Fibroblast of the aortic adventitia (primary cell): ENCODE measurements around the gene EGLN2. TPM values are rescaled to one million over a fixed set of nuclear protein-coding genes. Genes with fewer than 3 reads are reported as not detected.

ENCODE experiments used
- DNase-seq: peaks from one replicate; pipeline ENCODE4 v3.0.0-alpha.2; 2010; ENCODE audit warnings: low read depth
- H3K4me3 ChIP-seq: 2 replicates; pipeline ENCODE4 v1.5.1; 2011; ENCODE audit warnings: low read depth, mild to moderate bottlenecking, control low read depth, low read length, moderate library complexity
- total RNA-seq: library from RNA; depleted of rRNA; stranded (reverse); fragments of >200 nt; gene quantifications from 2 replicates; pipeline ENCODE4 v1.2.3, GENCODE V29; 2012; ENCODE audit warnings: low replicate concordance
- TF ChIP-seq, protein P1 (sequence below): IDR thresholded peaks from 2 replicates; pipeline ENCODE4 v1.5.1; 2011; ENCODE audit warnings: mild to moderate bottlenecking, low read length, control low read depth, inconsistent platforms; ENCODE audit not compliant: insufficient read depth

Gene EGLN2
- total RNA-seq, 1 donor: 60.6 TPM

DNA sequence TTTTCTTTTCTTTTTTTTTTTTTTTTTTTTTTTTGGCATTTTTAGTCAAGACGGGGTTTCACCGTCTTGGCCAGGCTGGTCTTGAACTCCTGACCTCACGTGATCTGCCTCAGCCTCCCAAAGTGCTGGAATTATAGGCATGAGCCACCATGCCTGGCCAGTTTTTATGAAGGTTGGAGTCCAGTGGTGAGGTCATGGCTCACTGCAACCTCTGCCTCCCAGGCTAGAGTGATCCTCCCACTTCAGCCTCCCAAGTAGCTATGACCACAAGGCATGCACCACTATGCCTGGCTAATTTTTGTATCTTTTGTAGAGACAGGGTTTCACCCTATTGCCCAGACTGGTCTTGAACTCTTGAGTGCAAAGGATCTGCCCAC lies 43.8 kb upstream of the EGLN2 start:
- DNase-seq: no peak
- TF ChIP-seq, protein P1, sequence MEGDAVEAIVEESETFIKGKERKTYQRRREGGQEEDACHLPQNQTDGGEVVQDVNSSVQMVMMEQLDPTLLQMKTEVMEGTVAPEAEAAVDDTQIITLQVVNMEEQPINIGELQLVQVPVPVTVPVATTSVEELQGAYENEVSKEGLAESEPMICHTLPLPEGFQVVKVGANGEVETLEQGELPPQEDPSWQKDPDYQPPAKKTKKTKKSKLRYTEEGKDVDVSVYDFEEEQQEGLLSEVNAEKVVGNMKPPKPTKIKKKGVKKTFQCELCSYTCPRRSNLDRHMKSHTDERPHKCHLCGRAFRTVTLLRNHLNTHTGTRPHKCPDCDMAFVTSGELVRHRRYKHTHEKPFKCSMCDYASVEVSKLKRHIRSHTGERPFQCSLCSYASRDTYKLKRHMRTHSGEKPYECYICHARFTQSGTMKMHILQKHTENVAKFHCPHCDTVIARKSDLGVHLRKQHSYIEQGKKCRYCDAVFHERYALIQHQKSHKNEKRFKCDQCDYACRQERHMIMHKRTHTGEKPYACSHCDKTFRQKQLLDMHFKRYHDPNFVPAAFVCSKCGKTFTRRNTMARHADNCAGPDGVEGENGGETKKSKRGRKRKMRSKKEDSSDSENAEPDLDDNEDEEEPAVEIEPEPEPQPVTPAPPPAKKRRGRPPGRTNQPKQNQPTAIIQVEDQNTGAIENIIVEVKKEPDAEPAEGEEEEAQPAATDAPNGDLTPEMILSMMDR: no peak

DNA sequence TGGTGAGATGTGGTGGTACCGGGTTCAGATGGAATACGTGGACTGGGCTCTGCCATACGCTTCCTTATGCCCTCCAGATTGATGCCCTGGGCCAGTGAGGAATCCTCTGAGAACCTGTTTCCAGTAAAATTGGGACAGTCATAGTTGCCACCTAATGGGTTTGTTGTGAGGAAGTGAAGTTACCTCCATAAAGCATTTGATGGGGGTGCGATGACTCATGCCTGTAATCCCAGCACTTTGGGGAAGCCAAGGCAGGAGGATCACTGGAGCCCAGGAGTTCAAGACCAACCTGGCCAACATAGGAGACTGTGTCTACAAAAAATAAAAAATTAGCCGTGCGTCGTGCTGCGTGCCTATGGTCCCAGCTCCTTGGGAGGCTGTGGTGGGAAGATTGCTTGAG lies 43.2 kb upstream of the EGLN2 start:
- TF ChIP-seq, protein P1: no peak
- DNase-seq: no peak
- H3K4me3 ChIP-seq: no peak overlapping the region

More for the DNA sequence above, 43.8 kb upstream of the EGLN2 start:
- no peak overlapping the region for H3K4me3 ChIP-seq

DNA sequence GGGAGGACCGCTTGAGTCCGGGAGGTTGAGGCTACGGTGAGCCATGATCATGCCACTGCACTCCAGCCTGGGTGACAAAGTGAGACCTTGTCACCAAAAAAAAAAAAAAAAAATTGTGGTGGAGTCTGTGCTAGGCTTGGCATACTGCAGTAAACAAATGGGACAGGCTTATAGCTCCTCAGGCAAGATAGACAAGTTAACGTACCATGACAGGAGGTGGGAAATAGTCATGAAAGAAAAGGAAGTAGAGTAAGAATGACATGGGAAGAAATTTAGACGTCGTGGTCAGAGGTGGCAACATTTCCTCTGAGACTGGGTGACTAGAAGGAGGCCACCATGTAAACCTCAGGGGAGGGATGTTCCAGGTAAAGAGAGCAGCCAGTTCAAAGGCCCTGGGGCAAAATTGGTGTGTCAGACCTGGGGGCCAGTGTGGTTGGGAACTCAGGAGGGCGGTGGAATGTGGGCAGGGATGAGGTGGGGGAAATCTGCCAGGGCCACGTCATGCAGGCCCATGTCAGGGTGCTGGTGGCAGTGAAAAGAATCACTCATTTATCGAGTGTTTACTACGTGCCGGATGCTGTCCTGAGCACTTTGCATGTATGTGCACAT lies 42.4 kb upstream of the EGLN2 start:
- no peak for DNase-seq
- no peak overlapping the region for H3K4me3 ChIP-seq
- TF ChIP-seq, protein P1: no peak

DNA sequence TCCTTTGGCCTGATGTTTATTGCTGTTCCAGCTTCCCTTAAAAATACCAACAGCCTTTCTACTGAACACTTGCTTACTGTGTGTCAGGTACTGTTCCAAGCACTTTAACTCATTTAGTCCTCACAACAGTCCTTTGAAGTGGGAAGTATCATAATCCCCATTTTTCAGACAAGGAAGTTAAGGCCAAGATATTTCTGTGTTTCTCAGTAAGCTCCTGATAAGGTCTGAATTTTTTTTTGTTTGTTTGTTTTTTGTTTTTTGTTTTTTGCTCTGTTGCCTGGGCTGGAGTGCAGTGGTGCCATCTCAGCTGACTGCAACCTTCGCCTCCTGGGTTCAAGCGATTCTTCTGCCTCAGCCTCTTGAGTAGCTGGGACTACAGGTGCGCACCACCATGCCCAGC lies 40.5 kb upstream of the EGLN2 start:
- TF ChIP-seq, protein P1: no peak
- DNase-seq: no peak
- no peak overlapping the region for H3K4me3 ChIP-seq

DNA sequence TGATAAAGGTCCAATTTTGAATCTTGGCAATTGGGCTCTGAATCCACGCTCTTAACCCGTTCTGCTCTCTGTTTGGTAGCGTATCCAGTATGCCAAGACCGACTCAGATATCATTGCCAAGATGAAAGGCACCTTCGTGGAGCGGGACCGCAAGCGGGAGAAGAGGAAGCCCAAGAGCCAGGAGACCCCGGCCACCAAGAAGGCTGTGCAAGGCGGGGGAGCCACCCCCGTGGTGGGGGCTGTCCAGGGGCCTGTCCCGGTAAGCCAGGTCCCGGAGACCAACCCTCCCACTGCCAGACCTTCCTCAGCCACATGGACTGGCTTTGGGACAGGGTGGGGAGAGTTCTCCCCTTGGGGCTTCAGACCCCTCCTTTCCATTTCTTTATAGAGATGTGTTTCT lies 39.6 kb upstream of the EGLN2 start:
- DNase-seq: no peak
- TF ChIP-seq, protein P1: no peak
- no peak overlapping the region for H3K4me3 ChIP-seq

DNA sequence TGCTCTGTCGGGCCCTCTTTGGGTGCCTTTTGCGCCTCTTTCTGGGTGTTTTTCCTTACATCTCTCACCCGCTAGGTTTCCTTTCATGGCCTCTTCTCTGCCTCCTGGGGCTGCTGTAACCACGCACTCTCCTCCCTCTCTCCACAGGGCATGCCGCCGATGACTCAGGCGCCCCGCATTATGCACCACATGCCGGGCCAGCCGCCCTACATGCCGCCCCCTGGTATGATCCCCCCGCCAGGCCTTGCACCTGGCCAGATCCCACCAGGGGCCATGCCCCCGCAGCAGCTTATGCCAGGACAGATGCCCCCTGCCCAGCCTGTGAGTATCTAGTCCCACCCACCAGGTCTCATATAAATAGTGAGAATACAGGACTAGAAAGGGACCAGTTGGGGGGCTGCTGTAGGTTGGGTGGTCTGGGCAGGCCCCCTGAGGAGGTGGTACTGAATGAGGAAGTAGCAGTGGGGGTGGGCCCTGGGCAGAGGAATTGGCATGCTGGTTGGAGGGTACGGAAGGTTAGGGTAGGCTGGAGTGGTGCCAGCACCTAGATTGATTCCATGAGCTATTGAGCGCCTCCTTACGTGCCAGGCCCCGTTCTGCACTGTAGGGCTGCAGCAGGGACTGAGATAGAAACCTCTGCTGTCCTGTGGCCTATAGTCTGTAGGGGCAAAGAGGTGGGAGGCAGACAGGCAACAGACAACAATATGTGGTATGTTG lies 36.1 kb upstream of the EGLN2 start:
- DNase-seq: no peak
- H3K4me3 ChIP-seq: no peak overlapping the region
- TF ChIP-seq, protein P1: no peak
